Activated CD4-positive, alpha-beta T cell treated with anti-CD3 and anti-CD28 coated beads for 24 hours (primary cell): ENCODE results near the gene GBX1.

ENCODE experiments used
- DNase-seq, 2 donors: peaks; one replicate each; pipeline ENCODE4 v3.0.0-alpha.2; 2020; ENCODE audit warnings: low read depth in 2 of 2

Gene GBX1

GRCh38 chr7:151114151-151115090 is 53.1 kb downstream of the GBX1 start:
- no peak for DNase-seq

DNA sequence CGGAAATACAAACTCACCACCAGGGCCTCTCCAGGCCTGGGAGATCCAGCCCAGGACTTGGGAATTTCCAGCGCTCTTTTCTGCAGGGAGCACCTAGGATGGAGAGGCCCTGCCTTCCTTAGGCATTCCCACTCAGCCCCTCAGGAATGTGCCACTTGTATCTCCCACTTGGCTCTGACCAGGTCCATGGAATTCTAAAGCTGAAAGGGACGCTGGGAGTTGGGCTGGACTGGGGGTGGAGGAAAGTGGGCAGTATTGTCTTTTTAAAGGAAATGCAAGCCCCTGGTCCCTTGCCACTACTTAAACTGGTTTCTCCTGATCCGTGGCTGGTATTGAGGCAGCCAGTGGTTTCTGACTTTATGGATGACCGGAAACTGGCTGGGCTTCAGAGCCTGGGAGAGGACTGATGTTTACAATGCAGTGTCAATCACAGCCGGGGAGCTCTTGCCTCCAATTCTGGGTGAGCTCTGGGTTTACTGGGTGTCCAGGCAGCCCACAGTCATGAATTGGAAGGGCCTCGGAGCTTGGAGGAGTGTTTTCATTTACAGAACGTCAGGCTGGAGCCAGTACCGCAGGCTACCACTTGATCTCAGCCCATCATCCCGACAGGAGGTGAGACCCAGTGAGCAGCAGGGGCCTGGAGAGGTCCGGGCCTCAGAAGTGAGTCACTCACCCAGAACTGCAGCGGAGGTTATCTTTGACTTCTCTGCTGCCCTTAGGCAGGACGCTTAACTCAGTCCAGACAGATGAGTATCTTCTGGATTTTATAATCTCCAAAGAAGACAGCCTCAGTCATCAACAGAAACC is 53.9 kb downstream of the GBX1 start:
- DNase-seq = no peak

DNA sequence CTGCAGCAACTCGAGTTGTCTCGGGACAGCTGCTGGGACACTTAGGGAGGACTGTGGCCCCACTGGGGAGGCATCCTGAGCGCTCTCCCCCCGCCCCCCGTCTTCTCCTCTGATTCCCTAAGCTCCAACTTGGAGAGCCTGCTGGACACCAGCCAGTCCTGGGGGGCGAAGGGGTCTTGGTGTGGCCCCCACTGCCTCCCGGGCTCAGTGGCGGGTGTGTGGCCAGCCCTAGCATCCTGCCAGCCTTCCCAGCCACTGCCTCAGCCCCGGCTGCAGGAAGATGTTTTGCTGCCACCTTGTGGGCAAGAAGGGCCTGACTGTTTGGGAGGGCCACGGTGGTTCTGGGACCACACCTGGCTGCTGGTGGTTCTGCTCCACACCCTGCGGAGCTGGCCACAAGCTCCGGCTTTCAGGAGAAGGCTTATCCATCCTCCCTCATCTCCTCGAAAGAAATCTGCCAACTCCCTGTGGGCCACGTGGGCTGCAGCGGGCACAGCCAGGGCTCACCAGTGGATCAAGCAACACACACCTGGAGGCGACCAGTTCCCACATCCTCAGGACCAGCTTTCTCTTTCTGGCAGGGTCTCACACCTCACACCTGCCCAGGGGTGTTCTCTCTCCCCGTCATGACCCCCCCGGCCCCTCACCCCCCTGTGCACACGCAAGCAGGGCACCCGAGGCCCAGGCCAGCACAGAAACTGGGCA is 56.4 kb downstream of the GBX1 start:
- DNase-seq = peak; percentile 61 to 66

DNA sequence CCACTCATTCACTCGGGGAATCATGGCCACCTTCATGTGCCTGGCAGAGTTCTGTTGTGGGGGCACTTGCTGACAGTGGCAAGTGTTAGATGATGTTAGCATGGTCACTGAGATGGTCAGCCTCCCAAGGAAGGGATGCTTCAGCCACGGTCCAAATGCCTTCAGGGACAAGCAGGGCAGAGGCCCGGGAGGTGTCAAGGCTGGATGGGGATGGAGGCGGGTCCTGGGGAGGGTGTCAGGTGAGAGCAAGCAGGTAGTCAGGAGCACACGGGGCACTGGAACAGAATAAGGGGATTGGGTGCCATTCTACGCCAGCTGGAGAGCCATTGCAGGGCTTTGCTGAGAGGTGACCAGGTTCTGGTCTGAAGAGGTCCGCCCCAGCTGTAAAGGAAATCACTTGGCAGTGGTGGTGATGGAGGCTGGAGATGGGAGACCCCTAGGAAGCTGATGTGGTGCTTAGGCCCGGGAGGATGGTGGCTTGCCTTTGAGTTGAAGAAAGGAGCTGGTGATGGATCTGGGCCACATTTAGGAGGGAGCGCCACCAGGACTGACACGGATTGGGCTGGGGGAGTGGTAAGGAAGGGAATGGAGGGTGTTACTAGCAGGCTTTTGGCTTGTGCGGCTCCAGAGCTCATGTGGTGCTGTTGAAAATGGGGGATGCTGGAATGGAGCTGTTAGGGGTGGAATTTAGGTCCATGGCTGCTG is 57.1 kb downstream of the GBX1 start:
- DNase-seq = no peak

DNA sequence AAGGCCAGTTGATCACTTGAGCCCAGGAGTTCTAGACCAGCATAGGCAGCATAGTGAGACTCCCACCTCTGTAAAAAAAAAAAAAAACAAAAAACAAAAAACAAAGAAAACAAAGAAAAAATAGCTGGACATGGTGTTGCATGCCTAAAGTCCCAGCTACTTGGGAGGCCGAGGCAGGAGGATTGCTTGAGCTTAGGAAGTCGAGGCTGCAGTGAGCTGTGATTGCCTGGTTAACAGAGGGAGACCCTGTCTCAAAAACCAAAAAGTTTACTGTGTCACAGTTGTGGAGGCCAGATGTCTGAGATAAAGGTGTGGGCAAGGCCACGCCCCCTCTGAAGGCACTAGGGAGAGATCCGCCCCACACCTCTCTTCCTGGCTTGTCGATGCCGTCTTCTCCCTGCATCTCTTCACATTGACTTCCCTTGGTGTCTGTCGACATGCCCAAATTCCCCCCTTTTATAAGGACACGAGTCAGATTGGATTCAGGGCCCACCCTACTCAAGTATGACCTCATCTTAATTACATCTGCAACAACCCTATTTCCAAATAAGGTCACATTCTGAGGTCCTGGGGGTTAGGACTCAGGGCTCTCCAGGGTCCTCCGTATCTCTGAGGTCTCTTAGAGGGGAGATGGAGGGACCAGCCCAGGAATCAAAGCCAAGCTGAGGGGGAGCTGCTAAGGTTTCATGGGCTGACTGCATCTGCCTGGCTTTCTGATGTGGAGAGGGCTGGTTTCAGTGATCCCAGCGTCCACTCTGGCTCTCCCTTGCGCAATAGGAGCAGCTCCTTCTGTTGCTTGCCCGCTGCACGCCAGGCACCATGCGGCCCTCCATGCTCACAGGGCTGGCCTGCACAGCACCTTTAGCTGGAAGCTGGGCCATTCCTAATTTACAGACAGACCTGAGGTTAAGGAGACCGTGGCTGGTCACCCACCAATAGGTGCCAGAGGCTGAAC is 58.1 kb downstream of the GBX1 start:
- no peak for DNase-seq

- DNase-seq = no peak
Observed at GRCh38 chr7:151107882-151108281, 59.6 kb downstream of the GBX1 start.

DNA sequence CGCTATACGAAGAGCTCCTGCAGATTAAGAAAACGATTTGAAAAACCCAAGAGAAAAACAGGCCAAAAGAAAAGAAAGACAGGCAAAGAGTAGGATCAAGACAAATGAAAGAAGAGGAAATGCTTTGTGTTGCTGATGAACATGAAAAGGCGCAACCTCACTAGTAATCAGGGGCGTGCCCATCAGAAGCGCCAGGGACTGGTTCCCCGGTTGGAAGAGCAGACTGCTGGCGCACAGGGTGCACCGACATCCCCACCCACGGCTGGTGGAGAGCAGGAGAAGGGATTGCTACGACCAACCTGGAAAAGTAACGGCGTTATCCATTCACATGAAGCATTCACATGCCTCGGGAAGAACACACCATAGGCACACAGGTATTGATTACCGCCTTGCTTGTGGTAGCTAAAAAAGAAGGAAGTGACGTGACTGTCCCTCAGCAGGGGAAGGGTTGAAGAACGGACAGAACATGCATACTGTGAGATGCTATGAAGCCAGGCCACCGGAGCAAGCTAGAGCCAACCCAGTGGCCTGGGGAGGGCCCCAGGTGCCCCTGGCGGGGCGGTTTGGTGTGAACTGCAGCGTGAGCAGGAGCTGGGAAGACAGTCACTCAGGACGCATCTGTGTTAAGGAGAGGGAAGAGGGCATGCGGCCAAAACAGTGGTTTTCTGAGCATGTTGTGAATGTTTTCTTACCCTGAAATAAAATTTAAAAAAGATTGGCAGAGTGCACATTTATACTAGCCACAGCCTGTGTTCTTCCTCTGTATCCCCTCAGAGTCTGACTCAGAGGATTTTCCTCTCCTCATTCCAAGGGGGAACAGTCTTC is 62.9 kb downstream of the GBX1 start:
- DNase-seq = no peak

DNA sequence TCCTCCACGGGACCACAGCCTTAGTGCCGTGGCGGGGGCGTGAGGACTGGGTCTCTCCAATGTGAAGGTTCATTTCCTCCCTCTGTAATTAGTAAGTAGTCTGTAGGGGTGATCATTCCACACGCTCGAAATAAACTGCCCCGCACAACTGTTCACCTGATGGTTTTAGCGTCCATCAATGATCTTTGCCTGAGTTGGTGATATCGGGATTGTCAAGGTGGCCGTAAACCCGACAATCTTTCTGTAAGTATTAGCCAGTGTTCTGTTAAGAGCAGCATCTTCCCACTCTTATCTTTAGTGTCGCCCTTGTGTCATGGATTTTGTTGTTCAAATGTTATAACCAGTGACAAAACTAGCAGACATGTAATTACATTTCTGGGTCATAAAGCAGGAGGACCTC is 63.5 kb downstream of the GBX1 start:
- no peak for DNase-seq

GRCh38 chr7:151102991-151103390 is 64.5 kb downstream of the GBX1 start:
- DNase-seq = no peak

- DNase-seq = no peak
Observed at GRCh38 chr7:151101621-151102396, 65.7 kb downstream of the GBX1 start.

- no peak for DNase-seq
Observed at GRCh38 chr7:151100921-151101320, 66.6 kb downstream of the GBX1 start.

DNA sequence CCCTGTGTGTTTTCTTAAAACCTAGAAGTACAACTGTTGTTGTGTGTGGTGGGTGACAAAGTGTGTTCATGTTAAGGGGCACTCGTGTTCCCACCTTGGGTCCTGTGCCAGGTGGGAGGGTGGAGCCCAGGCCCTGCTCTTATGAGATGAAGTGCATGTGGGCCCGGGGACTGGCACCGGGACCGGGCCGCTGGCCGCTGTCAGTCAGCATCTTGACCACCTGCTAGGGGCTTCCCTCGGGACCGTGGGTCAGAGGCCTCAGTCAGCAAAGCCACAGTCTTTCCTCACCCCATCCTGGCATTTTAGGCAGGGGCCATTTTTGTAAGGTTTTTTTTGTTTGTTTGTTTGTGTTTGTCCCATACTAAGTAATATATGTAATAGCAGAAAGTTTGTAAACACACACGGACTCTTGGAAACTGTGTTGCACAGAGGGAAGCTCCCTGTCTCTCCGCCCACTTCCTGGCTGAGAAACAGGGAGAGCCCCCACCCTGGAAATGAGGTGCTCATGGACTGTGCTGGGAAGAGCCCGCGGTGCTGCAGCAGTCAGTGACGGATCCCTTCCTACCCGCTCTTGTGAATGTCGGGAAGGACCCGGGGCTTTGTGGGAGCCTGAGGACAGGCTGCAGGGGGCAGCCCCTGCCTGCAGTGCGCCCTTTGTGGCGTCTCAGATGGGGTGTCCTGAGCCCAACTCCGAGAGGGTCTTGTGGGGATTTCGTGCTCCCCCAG is 67.8 kb downstream of the GBX1 start:
- no peak for DNase-seq
